GM10847 (cell line): Measurements from ENCODE around the gene DDX27.

Experiments used
- POLR2A ChIP-seq: IDR thresholded peaks from 2 replicates; pipeline ENCODE4 v1.6.1; 2011; ENCODE audit not compliant: insufficient read length; ENCODE audit errors: extremely low read depth

Gene DDX27

GRCh38 chr20:49288250-49288751 is 69.1 kb downstream of the DDX27 start:
- no peak for TF ChIP-seq POLR2A

- no peak for TF ChIP-seq POLR2A
Observed at GRCh38 chr20:49288784-49289696, 69.8 kb downstream of the DDX27 start.

GRCh38 chr20:49290608-49291191 is 71.5 kb downstream of the DDX27 start:
- no peak for TF ChIP-seq POLR2A

GRCh38 chr20:49291200-49291599 is 72.0 kb downstream of the DDX27 start:
- no peak for TF ChIP-seq POLR2A

- no peak for TF ChIP-seq POLR2A
Observed at GRCh38 chr20:49292010-49292409, 72.8 kb downstream of the DDX27 start.

- no peak for TF ChIP-seq POLR2A
Observed at GRCh38 chr20:49293122-49293521, 73.9 kb downstream of the DDX27 start.
